Hematopoietic multipotent progenitor cell treated with erythropoietin and hydrocortisone succinate and interleukin-3 and kit ligand, for 4 days (in vitro differentiated cells): ENCODE data around the gene TRIO.
A peak's percentile ranks its signal among the peaks of the same experiment; 100 is the strongest.

Source experiments
- DNase-seq: peaks from one replicate; pipeline ENCODE4 v3.0.0-alpha.2; 2015

The TRIO gene

GRCh38 chr5:14250748-14251701 is 107.9 kb downstream of the TRIO start:
- peak; percentile 47 for DNase-seq

- no peak for DNase-seq
These were observed 108.6 kb downstream of the TRIO start for GRCh38 chr5:14251733-14252132.

GRCh38 chr5:14252793-14253192 is 109.7 kb downstream of the TRIO start:
- no peak for DNase-seq

GRCh38 chr5:14254686-14255085 is 111.5 kb downstream of the TRIO start:
- no peak for DNase-seq

GRCh38 chr5:14256026-14256690 is 113.0 kb downstream of the TRIO start:
- DNase-seq: no peak

GRCh38 chr5:14256756-14257393 is 113.7 kb downstream of the TRIO start:
- no peak for DNase-seq

GRCh38 chr5:14257995-14258403 is 114.9 kb downstream of the TRIO start:
- no peak for DNase-seq

GRCh38 chr5:14258840-14259239 is 115.7 kb downstream of the TRIO start:
- peak; percentile 45 for DNase-seq

- no peak for DNase-seq
These were observed 117.5 kb downstream of the TRIO start for GRCh38 chr5:14260637-14261036.

- DNase-seq: no peak
These were observed 118.1 kb downstream of the TRIO start for GRCh38 chr5:14261235-14261634.

GRCh38 chr5:14261856-14262611 is 118.9 kb downstream of the TRIO start:
- no peak for DNase-seq

- peak; percentile 53 for DNase-seq
These were observed 120.0 kb downstream of the TRIO start for GRCh38 chr5:14263113-14263512.

GRCh38 chr5:14263699-14264098 is 120.6 kb downstream of the TRIO start:
- no peak for DNase-seq

GRCh38 chr5:14264605-14265316 is 121.6 kb downstream of the TRIO start:
- peak; percentile 95 for DNase-seq

GRCh38 chr5:14265570-14265969 is 122.4 kb downstream of the TRIO start:
- DNase-seq: no peak

- DNase-seq: no peak
These were observed 123.0 kb downstream of the TRIO start for GRCh38 chr5:14266171-14266570.

- DNase-seq: peak; percentile 68
These were observed 123.5 kb downstream of the TRIO start for GRCh38 chr5:14266686-14267085.

- DNase-seq: peak; percentile 70
These were observed 124.2 kb downstream of the TRIO start for GRCh38 chr5:14267166-14267838.

- peak; percentile 42 for DNase-seq
These were observed 125.0 kb downstream of the TRIO start for GRCh38 chr5:14267991-14268708.

- no peak for DNase-seq
These were observed 125.6 kb downstream of the TRIO start for GRCh38 chr5:14268738-14269137.

GRCh38 chr5:14269395-14269794 is 126.3 kb downstream of the TRIO start:
- no peak for DNase-seq
